GM12874 (cell line): ENCODE data around the gene CTRB1.

Source experiments
- TF ChIP-seq, protein P1 (sequence below): IDR thresholded peaks from 2 replicates; pipeline ENCODE4 v1.5.1; 2011; ENCODE audit warnings: low read depth, mild to moderate bottlenecking, control low read depth, low read length, moderate library complexity; ENCODE audit not compliant: insufficient read depth

Gene CTRB1

DNA sequence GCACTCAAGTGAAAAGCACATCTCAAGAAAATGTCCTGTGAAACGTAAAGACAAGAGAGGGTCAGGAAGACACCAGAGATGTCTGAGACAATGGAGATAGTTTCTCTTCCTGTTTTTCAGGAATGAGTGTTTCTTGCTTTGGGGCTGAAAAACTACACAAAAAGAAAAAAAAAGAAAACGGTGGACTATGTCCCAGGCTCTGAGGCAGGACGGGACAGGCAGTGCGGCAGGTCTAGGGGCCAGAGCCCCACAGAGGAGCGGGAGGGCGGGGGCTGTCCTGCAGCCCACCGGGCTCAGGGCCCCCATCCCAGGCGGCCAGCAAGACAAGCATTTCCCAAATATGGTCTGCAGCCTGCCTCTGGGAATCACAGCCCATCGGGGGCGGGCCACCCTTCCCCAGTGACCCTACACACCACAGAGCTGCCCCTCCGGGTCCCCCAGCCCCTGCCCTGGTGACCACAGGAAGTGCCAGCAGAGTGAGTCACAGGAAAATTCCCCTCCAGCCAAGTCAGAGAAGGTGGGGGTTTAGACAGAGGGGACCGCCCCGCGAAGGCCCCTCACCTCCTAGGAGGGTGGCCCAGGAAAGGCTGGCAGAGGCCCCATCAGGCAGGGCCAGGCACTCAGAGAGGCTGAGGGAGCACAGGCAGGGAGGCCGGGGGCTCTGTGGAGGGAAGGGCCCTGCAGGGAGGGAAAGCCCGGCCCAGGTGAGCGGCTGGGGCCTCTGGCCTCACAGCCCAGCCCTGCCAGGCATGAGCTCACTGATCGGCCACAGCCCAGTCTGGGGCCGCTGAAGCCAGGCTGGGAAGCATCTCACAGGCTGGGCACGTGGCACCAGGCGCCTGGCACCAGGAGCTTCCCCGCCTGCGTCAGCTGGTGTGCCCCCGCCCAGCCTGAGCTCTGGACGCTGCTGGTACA lies 26.3 kb downstream of the CTRB1 start:
- TF ChIP-seq, protein P1, sequence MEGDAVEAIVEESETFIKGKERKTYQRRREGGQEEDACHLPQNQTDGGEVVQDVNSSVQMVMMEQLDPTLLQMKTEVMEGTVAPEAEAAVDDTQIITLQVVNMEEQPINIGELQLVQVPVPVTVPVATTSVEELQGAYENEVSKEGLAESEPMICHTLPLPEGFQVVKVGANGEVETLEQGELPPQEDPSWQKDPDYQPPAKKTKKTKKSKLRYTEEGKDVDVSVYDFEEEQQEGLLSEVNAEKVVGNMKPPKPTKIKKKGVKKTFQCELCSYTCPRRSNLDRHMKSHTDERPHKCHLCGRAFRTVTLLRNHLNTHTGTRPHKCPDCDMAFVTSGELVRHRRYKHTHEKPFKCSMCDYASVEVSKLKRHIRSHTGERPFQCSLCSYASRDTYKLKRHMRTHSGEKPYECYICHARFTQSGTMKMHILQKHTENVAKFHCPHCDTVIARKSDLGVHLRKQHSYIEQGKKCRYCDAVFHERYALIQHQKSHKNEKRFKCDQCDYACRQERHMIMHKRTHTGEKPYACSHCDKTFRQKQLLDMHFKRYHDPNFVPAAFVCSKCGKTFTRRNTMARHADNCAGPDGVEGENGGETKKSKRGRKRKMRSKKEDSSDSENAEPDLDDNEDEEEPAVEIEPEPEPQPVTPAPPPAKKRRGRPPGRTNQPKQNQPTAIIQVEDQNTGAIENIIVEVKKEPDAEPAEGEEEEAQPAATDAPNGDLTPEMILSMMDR, result no peak

DNA sequence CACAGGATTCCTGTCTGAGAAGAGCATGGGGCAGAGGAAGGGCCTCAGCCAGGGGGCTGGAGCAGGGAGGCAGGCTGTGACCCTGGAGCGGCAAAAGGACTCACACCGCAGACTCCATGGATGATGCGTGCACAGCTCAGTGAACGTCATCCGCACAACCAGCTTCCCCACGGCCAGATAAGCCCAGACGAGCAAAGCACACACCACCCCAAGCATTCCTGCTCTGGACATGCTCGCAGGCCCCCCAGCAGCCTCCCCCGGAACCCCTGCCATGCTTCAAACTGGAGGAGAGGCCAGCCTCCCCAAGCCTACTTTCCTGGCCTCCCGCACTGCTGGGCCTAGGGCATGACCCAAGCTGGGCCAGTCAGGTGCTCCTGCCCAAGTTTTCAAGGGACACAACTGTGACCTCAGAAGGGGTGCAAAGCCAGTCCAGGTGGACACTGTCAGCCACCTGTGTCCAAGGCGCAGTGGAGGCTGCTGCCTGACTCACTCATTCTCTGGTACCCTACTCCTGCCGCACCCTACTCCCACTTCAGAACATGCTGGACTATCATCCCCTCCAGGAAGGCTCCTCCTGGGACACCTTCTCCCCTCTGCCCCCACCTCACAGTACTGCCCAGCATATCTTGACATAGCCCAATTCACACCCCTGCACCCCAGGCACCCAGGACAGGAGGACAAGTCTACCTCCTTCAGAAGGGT lies 27.9 kb downstream of the CTRB1 start:
- TF ChIP-seq, protein P1, result no peak

DNA sequence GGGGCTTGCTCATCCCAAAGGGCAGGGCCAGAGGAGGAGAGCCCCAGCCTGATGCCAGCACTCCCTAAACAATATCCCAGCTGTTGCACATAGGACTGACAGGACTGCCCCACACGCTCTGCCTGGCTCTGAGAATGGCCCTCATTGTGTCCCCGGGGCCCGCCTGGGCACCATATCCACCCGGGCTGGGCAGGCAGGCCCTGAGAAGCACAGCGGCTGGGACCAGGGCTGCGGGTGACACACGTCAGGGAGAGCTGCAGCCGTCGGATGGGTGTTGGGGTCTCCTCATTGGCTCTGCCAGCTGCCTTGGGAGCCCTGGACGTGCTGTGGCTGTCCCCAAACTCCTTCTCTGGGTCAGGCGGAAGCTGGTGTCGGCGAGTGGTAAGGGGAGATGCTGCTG lies 28.5 kb downstream of the CTRB1 start:
- TF ChIP-seq, protein P1, result no peak

DNA sequence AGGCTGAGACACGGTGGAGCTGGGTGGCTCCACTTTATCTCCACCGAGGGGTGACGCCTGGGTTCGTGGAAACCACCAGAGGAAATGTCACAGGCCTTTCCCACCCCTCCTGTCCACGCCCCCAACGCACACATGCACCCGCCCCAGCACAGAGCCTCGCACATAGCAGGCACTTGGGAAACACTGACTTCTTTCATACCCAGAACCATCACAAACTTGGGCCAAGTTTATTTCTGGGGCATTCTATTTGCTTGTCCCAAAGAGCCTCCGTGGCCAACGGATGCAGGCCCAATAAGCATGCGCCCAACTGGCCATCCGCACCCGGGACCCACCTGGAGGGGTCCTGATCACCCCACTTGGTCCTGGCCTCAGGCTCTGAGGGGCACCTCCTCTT lies 29.4 kb downstream of the CTRB1 start:
- TF ChIP-seq, protein P1, result no peak

DNA sequence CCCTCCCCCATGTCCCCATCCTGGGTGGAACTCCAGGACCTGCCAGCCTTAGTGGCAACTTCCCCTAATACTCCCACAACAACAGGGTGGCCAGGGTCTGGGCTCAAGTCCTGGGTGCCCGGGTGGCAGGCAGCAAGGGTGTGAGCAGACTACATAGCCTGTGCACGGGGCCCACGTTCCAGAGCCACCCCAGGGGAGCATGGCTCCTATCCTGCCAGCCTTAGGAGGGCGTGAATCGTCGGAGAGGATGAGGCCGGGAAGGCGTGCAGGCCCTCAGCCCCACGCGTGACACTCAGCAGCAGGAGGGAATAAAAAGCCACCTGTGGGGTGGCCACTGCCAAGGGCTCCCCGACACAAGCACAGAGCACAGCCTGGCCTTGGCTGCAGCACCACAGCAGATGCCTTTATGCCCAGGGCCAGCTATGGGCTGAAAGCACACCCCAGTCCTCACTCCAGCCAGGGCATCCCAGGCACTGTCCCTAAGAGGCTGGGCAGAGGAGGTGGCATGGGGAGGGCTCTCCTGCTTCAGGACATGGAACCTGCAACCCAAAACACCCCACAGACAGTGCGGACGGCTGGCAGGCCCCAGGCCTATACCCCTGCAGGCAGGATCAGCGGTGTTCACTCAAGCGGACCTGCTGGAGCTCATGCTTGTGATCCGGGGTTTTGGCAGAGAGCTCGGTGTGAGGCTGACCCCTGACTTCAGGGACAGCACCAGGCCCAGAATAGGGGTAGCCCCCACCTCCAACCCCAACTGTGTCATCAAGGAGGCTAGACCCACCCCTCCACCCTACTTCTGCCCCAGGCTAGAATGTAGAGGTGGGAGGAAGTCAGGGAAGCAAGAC lies 30.0 kb downstream of the CTRB1 start:
- TF ChIP-seq, protein P1, result no peak

DNA sequence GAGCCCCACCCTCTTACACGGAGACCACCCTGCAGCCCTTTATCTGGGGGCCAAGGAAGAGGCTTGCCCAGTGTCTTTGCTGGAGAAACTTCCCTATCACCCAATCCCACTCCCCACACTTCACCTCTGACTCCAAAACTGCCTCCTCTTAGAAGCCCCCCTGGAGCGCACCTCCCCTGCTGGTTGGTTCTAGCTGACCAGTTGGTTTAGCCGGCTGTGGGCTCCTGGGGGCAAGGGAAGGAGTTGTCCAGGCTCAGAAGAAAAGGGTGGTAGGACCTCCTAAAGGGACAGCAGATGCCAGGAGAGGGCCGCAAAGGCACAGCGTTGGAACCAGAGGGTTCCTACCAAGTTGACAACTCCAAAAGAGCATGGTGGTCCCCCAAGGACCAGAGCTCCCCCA lies 30.7 kb downstream of the CTRB1 start:
- TF ChIP-seq, protein P1, result no peak
